Mesothelial cell of epicardium (in vitro differentiated cells): ENCODE results near the gene CELF3. TPM values are rescaled to one million over a fixed set of nuclear protein-coding genes. Genes with fewer than 3 reads are reported as not detected.

Experiments used
- DNase-seq, 2 experiments: peaks; one replicate each; pipeline ENCODE4 v3.0.0; 2021; ENCODE audit warnings: low spot score in 2 of 2; ENCODE audit not compliant: unreplicated experiment in 2 of 2
- H3K27ac Mint-ChIP-seq: 2 replicates; pipeline ENCODE4 v1.8.0; 2021; ENCODE audit warnings: mixed read lengths
- H3K27me3 Mint-ChIP-seq: 2 replicates; pipeline ENCODE4 v1.8.0; 2021; ENCODE audit warnings: low read depth, mixed read lengths
- H3K36me3 Mint-ChIP-seq: 2 replicates; pipeline ENCODE4 v1.8.0; 2021; ENCODE audit warnings: mixed read lengths
- H3K4me1 Mint-ChIP-seq: 2 replicates; pipeline ENCODE4 v1.8.0; 2021; ENCODE audit warnings: mixed read lengths
- H3K4me3 Mint-ChIP-seq: 2 replicates; pipeline ENCODE4 v1.8.0; 2021; ENCODE audit warnings: mild to moderate bottlenecking, moderate library complexity, mixed read lengths
- H3K9me3 Mint-ChIP-seq: 2 replicates; pipeline ENCODE4 v1.8.0; 2021; ENCODE audit warnings: mixed read lengths
- total RNA-seq: library from RNA; stranded (reverse); gene quantifications from 3 replicates; pipeline ENCODE4 v1.2.1, GENCODE V29; 2021
- TF ChIP-seq, protein P1 (sequence below): fragments of 200-600 bp; sonication (generic); IDR thresholded peaks from one replicate; pipeline ENCODE4 v1.5.0; 2021; ENCODE audit warnings: antibody characterized with exemption; ENCODE audit not compliant: unreplicated experiment

CELF3 gene
- total RNA-seq, 1 donor from 2014 or later: 1.1 TPM

DNA sequence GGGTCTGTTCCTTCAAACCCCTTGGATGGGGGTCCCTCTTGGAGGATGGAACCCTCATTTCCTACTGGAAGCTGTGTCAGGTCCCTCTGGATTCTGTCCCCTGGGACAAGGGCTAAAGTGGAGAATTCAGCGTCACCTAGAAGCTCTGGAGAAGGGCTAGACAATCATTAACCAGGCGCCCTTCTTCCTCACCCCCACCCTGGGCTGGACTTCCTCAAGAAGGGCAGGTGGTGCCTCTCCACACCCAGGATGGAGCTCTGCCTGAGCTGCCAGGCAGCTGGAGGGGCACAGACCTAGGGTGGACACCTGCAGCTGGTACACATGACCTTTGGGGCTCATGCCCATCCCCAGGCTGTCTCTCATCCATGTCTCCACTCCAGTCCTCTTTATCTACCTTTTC, 3.6 kb downstream of the CELF3 start:
- H3K36me3 Mint-ChIP-seq: no peaks in the 10 kb centered on the region
- H3K27ac Mint-ChIP-seq: no peak overlapping the region
- TF ChIP-seq, protein P1, sequence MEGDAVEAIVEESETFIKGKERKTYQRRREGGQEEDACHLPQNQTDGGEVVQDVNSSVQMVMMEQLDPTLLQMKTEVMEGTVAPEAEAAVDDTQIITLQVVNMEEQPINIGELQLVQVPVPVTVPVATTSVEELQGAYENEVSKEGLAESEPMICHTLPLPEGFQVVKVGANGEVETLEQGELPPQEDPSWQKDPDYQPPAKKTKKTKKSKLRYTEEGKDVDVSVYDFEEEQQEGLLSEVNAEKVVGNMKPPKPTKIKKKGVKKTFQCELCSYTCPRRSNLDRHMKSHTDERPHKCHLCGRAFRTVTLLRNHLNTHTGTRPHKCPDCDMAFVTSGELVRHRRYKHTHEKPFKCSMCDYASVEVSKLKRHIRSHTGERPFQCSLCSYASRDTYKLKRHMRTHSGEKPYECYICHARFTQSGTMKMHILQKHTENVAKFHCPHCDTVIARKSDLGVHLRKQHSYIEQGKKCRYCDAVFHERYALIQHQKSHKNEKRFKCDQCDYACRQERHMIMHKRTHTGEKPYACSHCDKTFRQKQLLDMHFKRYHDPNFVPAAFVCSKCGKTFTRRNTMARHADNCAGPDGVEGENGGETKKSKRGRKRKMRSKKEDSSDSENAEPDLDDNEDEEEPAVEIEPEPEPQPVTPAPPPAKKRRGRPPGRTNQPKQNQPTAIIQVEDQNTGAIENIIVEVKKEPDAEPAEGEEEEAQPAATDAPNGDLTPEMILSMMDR: no peak
- H3K27me3 Mint-ChIP-seq: peaks cover 42% of the 10 kb centered on the region
- DNase-seq: no peak
- no peak overlapping the region for H3K4me3 Mint-ChIP-seq
- H3K9me3 Mint-ChIP-seq: no peaks in the 10 kb centered on the region
- H3K4me1 Mint-ChIP-seq: peaks cover 15% of the 10 kb centered on the region

GRCh38 chr1:151711951-151712350, 4.7 kb downstream of the CELF3 start:
- no peak for DNase-seq
- Mint-ChIP-seq H3K4me1 (peaks cover 12% of the 10 kb centered on the region), H3K27me3 (peaks cover 31% of the 10 kb centered on the region), H3K36me3 (no peaks in the 10 kb centered on the region), H3K27ac (no peak overlapping the region), H3K9me3 (no peaks in the 10 kb centered on the region), H3K4me3 (no peak overlapping the region)
- TF ChIP-seq, protein P1: no peak

GRCh38 chr1:151711044-151711800, 5.4 kb downstream of the CELF3 start:
- Mint-ChIP-seq H3K27ac (no peak overlapping the region), H3K36me3 (no peaks in the 10 kb centered on the region), H3K27me3 (peaks cover 26% of the 10 kb centered on the region), H3K4me1 (peaks cover 9% of the 10 kb centered on the region), H3K4me3 (no peak overlapping the region), H3K9me3 (no peaks in the 10 kb centered on the region)
- DNase-seq: no peak
- TF ChIP-seq, protein P1: no peak

DNA sequence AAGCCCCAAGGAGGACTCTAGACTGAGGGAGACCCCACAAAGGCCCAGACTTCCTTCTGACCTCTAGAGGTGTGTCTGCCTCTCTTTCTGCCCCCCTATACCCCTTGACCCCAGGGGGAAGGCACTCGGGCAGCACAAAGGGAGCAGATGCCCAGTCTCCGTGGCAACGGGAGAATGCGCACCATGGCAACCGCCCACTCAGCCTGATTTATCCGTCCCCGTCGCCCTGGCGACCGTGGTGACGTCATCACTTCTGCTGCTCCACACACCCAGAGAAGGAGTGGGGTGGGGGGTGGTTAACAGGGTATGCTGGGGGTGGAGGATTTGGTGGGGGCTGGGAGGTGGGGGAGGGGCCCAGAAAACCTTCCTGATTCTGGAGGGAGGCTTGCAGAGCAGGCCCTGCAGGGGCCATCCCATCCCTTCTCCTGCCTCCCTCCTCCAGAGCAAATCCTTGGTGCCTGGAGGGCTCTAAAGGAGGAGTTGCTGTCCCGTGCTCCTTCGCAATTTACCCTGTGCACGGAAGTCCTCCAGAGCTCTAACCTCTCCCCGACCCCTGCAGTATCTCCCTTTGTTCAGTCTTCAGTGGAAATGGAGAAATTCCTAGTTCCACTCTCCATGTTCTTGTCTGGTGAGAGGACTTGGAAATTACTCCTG, 6.3 kb downstream of the CELF3 start:
- TF ChIP-seq, protein P1: no peak
- Mint-ChIP-seq H3K4me1 (peaks cover under 1% of the 10 kb centered on the region), H3K4me3 (no peak overlapping the region), H3K27me3 (peaks cover 17% of the 10 kb centered on the region), H3K27ac (no peak overlapping the region), H3K36me3 (no peaks in the 10 kb centered on the region), H3K9me3 (no peaks in the 10 kb centered on the region)
- no peak for DNase-seq

DNA sequence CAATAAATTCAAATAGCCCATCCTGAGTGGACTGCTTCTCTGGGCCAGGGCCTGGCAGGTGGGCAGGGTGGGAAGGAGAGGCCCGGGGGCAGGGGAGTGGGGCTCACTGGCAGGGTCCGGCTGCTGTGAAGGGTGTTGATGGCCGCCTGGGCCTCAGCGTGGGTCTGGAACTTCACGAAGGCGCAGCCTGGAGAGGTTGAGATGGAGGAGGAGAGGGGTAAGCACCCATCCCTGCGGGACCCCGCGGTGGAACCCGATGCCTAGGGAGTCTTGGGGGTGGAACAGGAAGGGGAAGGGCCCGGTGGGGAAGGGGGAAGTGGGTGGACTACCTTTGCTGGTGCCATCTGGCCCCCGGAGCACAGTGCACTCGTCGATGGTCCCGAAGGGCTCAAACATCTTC, 7.7 kb downstream of the CELF3 start:
- Mint-ChIP-seq H3K27ac (no peak overlapping the region), H3K4me1 (no peaks in the 10 kb centered on the region), H3K36me3 (no peaks in the 10 kb centered on the region), H3K4me3 (no peak overlapping the region), H3K27me3 (peaks cover 4% of the 10 kb centered on the region), H3K9me3 (no peaks in the 10 kb centered on the region)
- DNase-seq: no peak
- TF ChIP-seq, protein P1: no peak
